ENCODE results near the gene AK5.
"Not testable (repeated sequence)": the region's sequence is repeated elsewhere in the genome, so short reads cannot be mapped to it uniquely, and the experiment has no call there.

AK5 gene

GRCh38 chr1:77463216-77463615 is 181.4 kb downstream of the AK5 start:
- DNase-seq = no peak

GRCh38 chr1:77465139-77465538 is 183.3 kb downstream of the AK5 start:
- no peak for DNase-seq

- no peak for DNase-seq
Observed at GRCh38 chr1:77465922-77466321, 184.1 kb downstream of the AK5 start.

GRCh38 chr1:77467021-77467595 is 185.3 kb downstream of the AK5 start:
- DNase-seq = no peak

- DNase-seq = no peak
Observed at GRCh38 chr1:77467741-77468140, 185.9 kb downstream of the AK5 start.

- DNase-seq = no peak
Observed at GRCh38 chr1:77468257-77468948, 186.6 kb downstream of the AK5 start.

- no peak for DNase-seq
Observed at GRCh38 chr1:77468949-77469710, 187.3 kb downstream of the AK5 start.

GRCh38 chr1:77471691-77472090 is 189.9 kb downstream of the AK5 start:
- DNase-seq = no peak

- DNase-seq = peak; percentile 53
Observed at GRCh38 chr1:77473690-77474089, 191.9 kb downstream of the AK5 start.

GRCh38 chr1:77475641-77476040 is 193.8 kb downstream of the AK5 start:
- DNase-seq = no peak

- DNase-seq = no peak
Observed at GRCh38 chr1:77476475-77476874, 194.7 kb downstream of the AK5 start.

GRCh38 chr1:77484334-77484733 is 202.5 kb downstream of the AK5 start:
- no peak for DNase-seq

- DNase-seq = no peak
Observed at GRCh38 chr1:77484926-77485325, 203.1 kb downstream of the AK5 start.

GRCh38 chr1:77487631-77488030 is 205.8 kb downstream of the AK5 start:
- no peak for DNase-seq

GRCh38 chr1:77489910-77490309 is 208.1 kb downstream of the AK5 start:
- no peak for DNase-seq

- DNase-seq = no peak
Observed at GRCh38 chr1:77494026-77494425, 212.2 kb downstream of the AK5 start.

- DNase-seq = no peak
Observed at GRCh38 chr1:77498918-77499317, 217.1 kb downstream of the AK5 start.

- no peak for DNase-seq
Observed at GRCh38 chr1:77499466-77499865, 217.6 kb downstream of the AK5 start.

GRCh38 chr1:77504986-77505385 is 223.2 kb downstream of the AK5 start:
- DNase-seq = no peak

- DNase-seq = no peak
Observed at GRCh38 chr1:77506771-77507170, 225.0 kb downstream of the AK5 start.

GRCh38 chr1:77509051-77509492 is 227.3 kb downstream of the AK5 start:
- no peak for DNase-seq

- DNase-seq = no peak
Observed at GRCh38 chr1:77509898-77510297, 228.1 kb downstream of the AK5 start.

GRCh38 chr1:77511440-77511840 is 229.6 kb downstream of the AK5 start:
- peak; percentile 36 for DNase-seq

- DNase-seq = not testable (repeated sequence)
Observed at GRCh38 chr1:77512650-77513049, 230.8 kb downstream of the AK5 start.
